Measurements from ENCODE around the gene SPATA1. TPM values are rescaled to one million over a fixed set of nuclear protein-coding genes. Genes with fewer than 3 reads are reported as not detected.
A peak's percentile ranks its signal among the peaks of the same experiment; 100 is the strongest.

The SPATA1 gene
- total and polyA plus RNA-seq, 9 of the 15 experiments (the other 6 are each of a cell fraction or from before 2014, with no cell fraction given) = 0.79 to 2.9 (median 1.5) TPM

GRCh38 chr1:84573967-84574842 is 68.0 kb downstream of the SPATA1 start, which contains the start of gene CTBS (continued):
- peak in 1 of 2 experiments; percentile 84; a peak in 1 of 4 replicates for TF ChIP-seq TEAD1 (CRISPR knock-in tag; IDR thresholded peaks at IDR 0.05)
- peak; percentile 58; the same call in 1 of the 2 replicates for TF ChIP-seq ZNF511 (CRISPR knock-in tag; IDR thresholded peaks at IDR 0.05)
- peak in 1 of 2 experiments; percentile 46; a peak in 3 of 4 replicates for TF ChIP-seq FOXK2 (conservative IDR thresholded peaks at IDR 0.05 in 1 of 2, IDR thresholded peaks at IDR 0.05 in 1 of 2; ENCODE audit: low read depth in 2 of 2)
- peak; percentile 64 for TF ChIP-seq GABPA (tag; conservative IDR thresholded peaks at IDR 0.05; ENCODE audit: low read depth)
- no peak for TF ChIP-seq TFAM (CRISPR knock-in tag; conservative IDR thresholded peaks at IDR 0.05)
- TF ChIP-seq CBX1 (IDR thresholded peaks at IDR 0.05; ENCODE audit: low read depth) = peak; percentile 91; the same call in 1 of the 2 replicates
- TF ChIP-seq KLF13 (tag; IDR thresholded peaks at IDR 0.05; ENCODE audit: borderline replicate concordance, low read depth) = 0 out of 2 replicates have a peak, but pooled peaks have one; percentile 16
- no peak; the same call in 1 of the 2 replicates for TF ChIP-seq ATF7 (IDR thresholded peaks at IDR 0.05)
- 0 out of 2 replicates have a peak, but pooled peaks have one; percentile 4 for TF ChIP-seq GTF2E2 (tag; IDR thresholded peaks at IDR 0.05)
- TF ChIP-seq TAF7 (tag; IDR thresholded peaks at IDR 0.05) = 0 out of 2 replicates have a peak, but pooled peaks have one; percentile 32
- TF ChIP-seq MLLT1 (IDR thresholded peaks at IDR 0.05) = peak in 1 of 2 experiments; percentile 8; a peak in 1 of 4 replicates
- TF ChIP-seq CEBPG (CRISPR knock-in tag; IDR thresholded peaks at IDR 0.05) = no peak
- TF ChIP-seq CEBPG (tag; conservative IDR thresholded peaks at IDR 0.05 in 1 of 2, IDR thresholded peaks at IDR 0.05 in 1 of 2) = peak; percentile 56 to 68; a peak in 3 of 4 replicates
- TF ChIP-seq ZFX (CRISPR knock-in tag; IDR thresholded peaks at IDR 0.05) = peak; percentile 94
- peak; percentile 63; the same call in 1 of the 2 replicates for TF ChIP-seq CTBP1 (IDR thresholded peaks at IDR 0.05; ENCODE audit: borderline replicate concordance)
- peak; percentile 61; the same call in 1 of the 2 replicates for TF ChIP-seq ZNF395 (CRISPR knock-in tag; IDR thresholded peaks at IDR 0.05)
- TF ChIP-seq ZBTB12 (CRISPR knock-in tag; IDR thresholded peaks at IDR 0.05) = 0 out of 2 replicates have a peak, but pooled peaks have one; percentile 33
- TF ChIP-seq SIX5 (IDR thresholded peaks at IDR 0.05; ENCODE audit: borderline replicate concordance in 1 of 2, insufficient read depth in 1 of 2, low read depth in 1 of 2, low read length in 2 of 2) = no peak
- 0 out of 2 replicates have a peak, but pooled peaks have one; percentile 17 for TF ChIP-seq NR2C2 (CRISPR knock-in tag; IDR thresholded peaks at IDR 0.05)
- peak; percentile 62; the same call in 1 of the 2 replicates for TF ChIP-seq NR2C2 (tag; IDR thresholded peaks at IDR 0.05)
- no peak for TF ChIP-seq SIN3A (IDR thresholded peaks at IDR 0.05; ENCODE audit: borderline replicate concordance in 2 of 2, control insufficient read depth in 1 of 2, low read depth in 2 of 2, low read length in 2 of 2)
